Measurements from ENCODE around the gene GPR84.

The GPR84 gene

GRCh38 chr12:54374562-54375258 is 10.4 kb upstream of the GPR84 start:
- DNase-seq (ENCODE audit: low read depth), result no peak

GRCh38 chr12:54373649-54374561 is 9.6 kb upstream of the GPR84 start:
- DNase-seq (ENCODE audit: low read depth), result no peak

GRCh38 chr12:54372113-54372806 is 8.0 kb upstream of the GPR84 start:
- no peak for DNase-seq (ENCODE audit: low read depth)

- DNase-seq (ENCODE audit: low read depth), result no peak
Measured at GRCh38 chr12:54371328-54372112, 7.2 kb upstream of the GPR84 start.

- DNase-seq (ENCODE audit: low read depth), result no peak
Measured at GRCh38 chr12:54370171-54370730, 6.0 kb upstream of the GPR84 start.

- DNase-seq (ENCODE audit: low read depth), result no peak
Measured at GRCh38 chr12:54369597-54370131, 5.4 kb upstream of the GPR84 start.

GRCh38 chr12:54368709-54369596 is 4.7 kb upstream of the GPR84 start:
- DNase-seq (ENCODE audit: low read depth), result peak; percentile 85

GRCh38 chr12:54368025-54368708 is 3.9 kb upstream of the GPR84 start:
- DNase-seq (ENCODE audit: low read depth), result no peak

GRCh38 chr12:54363618-54364017 is 668 bp downstream of the GPR84 start:
- DNase-seq (ENCODE audit: low read depth), result no peak

GRCh38 chr12:54363047-54363446 is 1.2 kb downstream of the GPR84 start:
- no peak for DNase-seq (ENCODE audit: low read depth)

GRCh38 chr12:54360717-54361456 is 3.4 kb downstream of the GPR84 start:
- DNase-seq (ENCODE audit: low read depth), result peak; percentile 30

GRCh38 chr12:54359762-54360351 is 4.4 kb downstream of the GPR84 start:
- DNase-seq (ENCODE audit: low read depth), result no peak

GRCh38 chr12:54358945-54359761 is 5.1 kb downstream of the GPR84 start:
- peak; percentile 93 for DNase-seq (ENCODE audit: low read depth)

- DNase-seq (ENCODE audit: low read depth), result peak; percentile 37
Measured at GRCh38 chr12:54358191-54358944, 5.9 kb downstream of the GPR84 start.

- no peak for DNase-seq (ENCODE audit: low read depth)
Measured at GRCh38 chr12:54357506-54358190, 6.6 kb downstream of the GPR84 start.

GRCh38 chr12:54356951-54357356 is 7.3 kb downstream of the GPR84 start:
- no peak for DNase-seq (ENCODE audit: low read depth)
